Activated naive CD4-positive, alpha-beta T cell treated with anti-CD3 and anti-CD28 coated beads, Interleukin-2, amount 50 U/mL, for 72 hours (primary cell): ENCODE results near the gene VPS13C. TPM values are rescaled to one million over a fixed set of nuclear protein-coding genes. Genes with fewer than 3 reads are reported as not detected.

Source experiments
- total RNA-seq, 2 donors: library from RNA; stranded (reverse); gene quantifications; one replicate each; pipeline ENCODE4 v1.2.3, GENCODE V29; 2022

VPS13C gene
- total RNA-seq, 2 donors from 2014 or later, result 59.4 to 61.0 TPM

Other genes with a start within 250 kb of the VPS13C start
- gene C2CD4A, start 6.5 kb upstream of the VPS13C start, total RNA-seq, result under 1 TPM; 0.14 to 0.20 TPM
- under 1 TPM in 1 of 2 donors, not detected in 1; 0.16 TPM for gene C2CD4B, start 104.8 kb upstream of the VPS13C start, total RNA-seq